Skeletal muscle satellite cell (primary cell): ENCODE data around the gene SLC36A2.
"Not testable (repeated sequence)": the region's sequence is repeated elsewhere in the genome, so short reads cannot be mapped to it uniquely, and the experiment has no call there.

Experiments used
- H3K27me3 ChIP-seq: 2 replicates; pipeline ENCODE4 v1.7.0; 2013; ENCODE audit warnings: low read length; ENCODE audit not compliant: control insufficient read depth, insufficient read depth
- H3K36me3 ChIP-seq: 2 replicates; pipeline ENCODE4 v1.7.0; 2013; ENCODE audit warnings: mild to moderate bottlenecking, control low read depth, low read length; ENCODE audit not compliant: insufficient read depth
- H3K4me1 ChIP-seq: 2 replicates; pipeline ENCODE4 v1.7.0; 2013; ENCODE audit warnings: low read length; ENCODE audit not compliant: control insufficient read depth, insufficient read depth
- H3K4me2 ChIP-seq: 2 replicates; pipeline ENCODE4 v1.7.0; 2013; ENCODE audit warnings: mild to moderate bottlenecking, low read length
- H3K4me3 ChIP-seq: 2 replicates; pipeline ENCODE4 v1.7.0; 2013; ENCODE audit warnings: low read length
- H3K9ac ChIP-seq: 2 replicates; pipeline ENCODE4 v1.7.0; 2013; ENCODE audit warnings: mild to moderate bottlenecking, low read depth, low read length, moderate library complexity
- H3K9me3 ChIP-seq: replicated peaks from 2 replicates; pipeline ENCODE4 v1.7.0; 2013; ENCODE audit warnings: mild to moderate bottlenecking, control low read depth, low read length

Gene SLC36A2

DNA sequence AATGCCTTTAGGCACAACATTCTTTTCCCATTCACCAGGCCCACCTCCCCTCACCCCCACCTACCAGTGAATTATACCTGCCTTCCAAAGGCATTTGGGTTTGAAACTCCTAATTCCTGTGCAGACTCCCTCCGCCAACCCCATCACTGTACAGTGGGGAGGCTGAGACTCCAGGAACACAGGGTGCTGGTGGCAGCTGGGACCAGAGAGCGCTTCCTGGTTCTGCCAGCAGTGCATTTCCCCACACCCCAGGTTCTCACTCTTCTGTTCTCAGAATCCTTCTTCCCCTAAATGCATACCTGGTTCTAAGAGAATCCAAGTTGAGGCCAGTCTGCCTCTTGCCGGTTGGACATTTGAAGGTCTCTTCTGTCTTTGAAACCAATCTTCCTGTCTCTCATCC is 21.1 kb downstream of the SLC36A2 start:
- Histone ChIP-seq H3K27me3 (peaks cover 13% of the 10 kb centered on the region), H3K4me3 (no peak overlapping the region), H3K9ac (no peak overlapping the region), H3K9me3 (no peaks in the 10 kb centered on the region), H3K36me3 (no peaks in the 10 kb centered on the region), H3K4me1 (no peaks in the 10 kb centered on the region), H3K4me2 (no peak overlapping the region)

DNA sequence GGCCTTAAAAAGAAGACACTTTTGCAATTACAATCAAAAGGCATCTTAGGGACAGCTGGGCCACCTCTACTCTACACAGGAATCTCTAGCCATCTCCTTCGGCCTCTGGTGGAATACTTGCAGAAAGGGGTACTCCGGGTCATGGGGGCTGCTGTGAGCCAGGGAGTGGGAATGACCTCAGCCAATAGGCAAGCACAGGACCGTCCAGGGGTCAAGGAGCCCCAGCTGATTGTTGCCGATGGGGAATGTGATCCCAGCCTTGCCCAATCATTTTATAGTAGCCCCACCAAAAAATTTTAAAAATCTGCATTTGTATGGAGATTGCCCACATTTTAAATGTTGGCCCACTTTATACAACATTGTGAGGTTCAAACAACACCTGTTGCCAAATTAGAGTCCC is 26.9 kb downstream of the SLC36A2 start:
- no peaks in the 10 kb centered on the region for H3K4me1 ChIP-seq
- H3K36me3 ChIP-seq, result no peaks in the 10 kb centered on the region
- no peaks in the 10 kb centered on the region for H3K9me3 ChIP-seq
- no peak overlapping the region for H3K4me3 ChIP-seq
- no peak overlapping the region for H3K9ac ChIP-seq
- no peaks in the 10 kb centered on the region for H3K27me3 ChIP-seq
- H3K4me2 ChIP-seq, result no peak overlapping the region

- Histone ChIP-seq H3K4me1 (no peaks in the 10 kb centered on the region), H3K27me3 (peaks cover 3% of the 10 kb centered on the region), H3K36me3 (no peaks in the 10 kb centered on the region), H3K9ac (no peak overlapping the region), H3K4me2 (no peak overlapping the region), H3K4me3 (no peak overlapping the region), H3K9me3 (no peaks in the 10 kb centered on the region)
Measured at GRCh38 chr5:151318850-151319732, 28.3 kb downstream of the SLC36A2 start.

- Histone ChIP-seq H3K9ac (no peak overlapping the region), H3K4me2 (no peak overlapping the region), H3K27me3 (peaks cover 3% of the 10 kb centered on the region), H3K36me3 (no peaks in the 10 kb centered on the region), H3K4me1 (no peaks in the 10 kb centered on the region), H3K9me3 (no peaks in the 10 kb centered on the region), H3K4me3 (no peak overlapping the region)
Measured at GRCh38 chr5:151317871-151318270, 29.5 kb downstream of the SLC36A2 start.

DNA sequence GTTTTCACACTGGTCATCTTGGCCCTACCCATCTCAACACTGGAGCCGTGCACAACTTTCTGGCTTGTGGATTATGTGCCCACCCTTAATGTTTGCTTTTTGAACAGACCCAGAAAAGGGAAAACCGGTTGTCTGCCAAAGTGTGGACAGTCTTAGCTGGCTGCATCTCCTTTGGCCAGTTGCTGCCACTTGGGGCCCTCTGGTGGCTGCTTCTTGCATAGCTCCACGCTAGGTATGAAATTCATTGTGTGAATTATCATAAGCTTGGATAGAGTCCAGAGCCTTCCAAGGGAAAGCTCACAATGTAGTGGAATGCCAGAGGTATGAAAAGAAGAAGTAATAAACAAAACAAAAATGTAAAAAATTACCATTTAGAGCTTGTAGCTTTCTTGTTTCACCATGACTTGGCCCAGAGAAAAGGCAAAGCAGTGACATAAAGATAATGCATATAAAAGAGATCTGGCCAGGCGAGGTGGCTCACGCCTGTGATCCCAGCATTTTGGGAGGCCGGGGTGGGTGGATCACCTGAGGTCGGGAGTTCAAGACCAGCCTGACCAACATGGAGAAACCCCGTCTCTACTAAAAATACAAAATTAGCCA is 31.3 kb downstream of the SLC36A2 start:
- peaks cover 3% of the 10 kb centered on the region for H3K27me3 ChIP-seq
- no peak overlapping the region for H3K4me2 ChIP-seq
- no peak overlapping the region for H3K4me3 ChIP-seq
- no peaks in the 10 kb centered on the region for H3K36me3 ChIP-seq
- no peaks in the 10 kb centered on the region for H3K9me3 ChIP-seq
- no peak overlapping the region for H3K9ac ChIP-seq
- H3K4me1 ChIP-seq, result no peaks in the 10 kb centered on the region

- no peak overlapping the region for H3K9ac ChIP-seq
- H3K36me3 ChIP-seq, result no peaks in the 10 kb centered on the region
- no peak overlapping the region for H3K4me2 ChIP-seq
- no peaks in the 10 kb centered on the region for H3K9me3 ChIP-seq
- peaks cover 3% of the 10 kb centered on the region for H3K27me3 ChIP-seq
- no peaks in the 10 kb centered on the region for H3K4me1 ChIP-seq
- no peak overlapping the region for H3K4me3 ChIP-seq
Measured at GRCh38 chr5:151313357-151313756, 34.0 kb downstream of the SLC36A2 start.

- H3K36me3 ChIP-seq, result no peaks in the 10 kb centered on the region
- no peaks in the 10 kb centered on the region for H3K9me3 ChIP-seq
- peaks cover 7% of the 10 kb centered on the region for H3K27me3 ChIP-seq
- no peak overlapping the region for H3K4me2 ChIP-seq
- H3K4me3 ChIP-seq, result no peak overlapping the region
- H3K4me1 ChIP-seq, result no peaks in the 10 kb centered on the region
- H3K9ac ChIP-seq, result no peak overlapping the region
Measured at GRCh38 chr5:151312756-151313324, 34.5 kb downstream of the SLC36A2 start.

DNA sequence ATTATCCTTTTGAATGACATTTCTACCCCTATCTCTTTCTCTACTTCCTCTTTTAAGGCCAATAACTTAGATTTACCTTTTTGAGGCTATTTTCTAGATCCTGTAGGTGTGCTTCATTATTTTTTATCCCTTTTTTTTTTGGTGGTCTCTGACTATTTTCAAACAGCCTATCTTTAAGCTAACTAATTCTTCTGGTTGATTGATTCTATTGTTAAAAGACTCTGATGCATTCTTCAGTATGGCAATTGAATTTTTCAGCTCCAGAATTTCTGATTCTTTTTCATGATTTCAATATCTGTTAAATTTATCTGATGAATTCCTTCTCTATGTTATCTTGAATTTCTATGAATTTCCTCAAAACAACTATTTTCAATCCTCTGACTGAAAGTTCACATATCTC is 36.4 kb downstream of the SLC36A2 start:
- H3K4me3 ChIP-seq, result no peak overlapping the region

GRCh38 chr5:151309821-151310220 is 37.5 kb downstream of the SLC36A2 start:
- H3K4me1 ChIP-seq, H3K9me3 ChIP-seq, H3K4me2 ChIP-seq, H3K36me3 ChIP-seq, H3K4me3 ChIP-seq, H3K9ac ChIP-seq: not testable (repeated sequence)
- H3K27me3 ChIP-seq, result peaks cover 11% of the 10 kb centered on the region

More for the DNA sequence above, 36.4 kb downstream of the SLC36A2 start:
- peaks cover 14% of the 10 kb centered on the region for H3K27me3 ChIP-seq
- no peak overlapping the region for H3K9ac ChIP-seq
- no peaks in the 10 kb centered on the region for H3K4me1 ChIP-seq
- H3K9me3 ChIP-seq, result no peaks in the 10 kb centered on the region
- no peak overlapping the region for H3K4me2 ChIP-seq
- H3K36me3 ChIP-seq, result no peaks in the 10 kb centered on the region

- H3K27me3 ChIP-seq, result peaks cover 11% of the 10 kb centered on the region
- H3K4me3 ChIP-seq, H3K4me1 ChIP-seq, H3K36me3 ChIP-seq, H3K9ac ChIP-seq, H3K4me2 ChIP-seq, H3K9me3 ChIP-seq: not testable (repeated sequence)
Measured at GRCh38 chr5:151309266-151309665, 38.1 kb downstream of the SLC36A2 start.

GRCh38 chr5:151303666-151304065 is 43.7 kb downstream of the SLC36A2 start, which contains the start of gene SLC36A3:
SLC36A3 (minus strand) TSS chr5:151303766; CDS start chr5:151303354, 412 bp downstream.
- Histone ChIP-seq H3K9ac (no peak within 1 kb of the TSS), H3K9me3 (no peaks in the 10 kb centered on the region), H3K4me2 (no peak within 1 kb of the TSS), H3K4me1 (no peaks in the 10 kb centered on the region), H3K27me3 (peaks cover 20% of the 10 kb centered on the region), H3K4me3 (no peak within 1 kb of the TSS), H3K36me3 (no peaks in the 10 kb centered on the region)
